HG03108 (cell line): ENCODE measurements around the gene FNDC3A.
"Not testable (repeated sequence)": the region's sequence is repeated elsewhere in the genome, so short reads cannot be mapped to it uniquely, and the experiment has no call there.

ENCODE experiments used
- ATAC-seq: cut with Tn5 transposase; IDR thresholded peaks from one replicate; pipeline ENCODE4 v1.9.1; 2021; ENCODE audit warnings: moderate library complexity; ENCODE audit not compliant: unreplicated experiment

FNDC3A gene

GRCh38 chr13:49071341-49071937 is 95.7 kb downstream of the FNDC3A start:
- ATAC-seq = no peak

- peak; percentile 62 for ATAC-seq
Observed at GRCh38 chr13:49082653-49083536, 107.2 kb downstream of the FNDC3A start.

DNA sequence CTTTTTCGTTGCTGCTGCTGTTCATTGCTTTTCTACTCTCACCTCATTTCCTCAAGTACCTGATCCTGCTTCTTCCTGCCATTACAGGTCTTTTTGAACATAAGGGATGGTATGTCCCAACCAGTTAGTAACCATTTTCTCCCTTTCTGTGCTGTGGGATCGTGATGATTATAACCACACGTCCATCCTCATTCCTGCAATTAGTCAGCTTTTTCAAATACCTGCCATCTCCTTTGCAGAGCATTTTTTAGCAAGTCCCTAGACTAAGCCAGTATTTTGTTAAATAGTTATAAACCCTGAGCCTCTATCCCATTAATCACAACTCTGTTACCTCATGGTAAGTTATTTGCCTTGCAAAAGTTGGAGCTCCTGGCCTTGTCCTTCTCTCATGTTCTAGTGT is 109.2 kb downstream of the FNDC3A start:
- no peak for ATAC-seq

- ATAC-seq = no peak
Observed at GRCh38 chr13:49086722-49087121, 111.0 kb downstream of the FNDC3A start.

- ATAC-seq = no peak
Observed at GRCh38 chr13:49093376-49093775, 117.7 kb downstream of the FNDC3A start.

- ATAC-seq = no peak
Observed at GRCh38 chr13:49097374-49097773, 121.7 kb downstream of the FNDC3A start.

DNA sequence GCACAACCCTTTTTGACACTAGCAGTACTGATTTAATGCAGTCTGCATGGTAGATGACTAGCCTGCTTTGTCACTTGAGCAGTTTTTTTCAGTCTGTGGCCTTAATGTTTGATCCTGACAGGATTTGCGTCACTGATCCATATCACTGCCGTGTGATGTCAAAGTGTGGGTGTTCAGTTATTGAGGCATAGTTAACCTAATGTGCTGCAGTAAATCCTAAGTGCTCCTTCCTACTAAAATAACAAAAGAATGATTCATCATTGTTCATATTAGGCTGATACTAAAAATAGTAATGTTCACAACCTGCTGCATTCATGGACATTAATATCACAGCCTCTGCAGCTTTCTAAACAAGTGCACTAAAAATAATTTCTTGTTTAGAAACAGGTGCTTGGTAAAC is 122.5 kb downstream of the FNDC3A start:
- no peak for ATAC-seq

DNA sequence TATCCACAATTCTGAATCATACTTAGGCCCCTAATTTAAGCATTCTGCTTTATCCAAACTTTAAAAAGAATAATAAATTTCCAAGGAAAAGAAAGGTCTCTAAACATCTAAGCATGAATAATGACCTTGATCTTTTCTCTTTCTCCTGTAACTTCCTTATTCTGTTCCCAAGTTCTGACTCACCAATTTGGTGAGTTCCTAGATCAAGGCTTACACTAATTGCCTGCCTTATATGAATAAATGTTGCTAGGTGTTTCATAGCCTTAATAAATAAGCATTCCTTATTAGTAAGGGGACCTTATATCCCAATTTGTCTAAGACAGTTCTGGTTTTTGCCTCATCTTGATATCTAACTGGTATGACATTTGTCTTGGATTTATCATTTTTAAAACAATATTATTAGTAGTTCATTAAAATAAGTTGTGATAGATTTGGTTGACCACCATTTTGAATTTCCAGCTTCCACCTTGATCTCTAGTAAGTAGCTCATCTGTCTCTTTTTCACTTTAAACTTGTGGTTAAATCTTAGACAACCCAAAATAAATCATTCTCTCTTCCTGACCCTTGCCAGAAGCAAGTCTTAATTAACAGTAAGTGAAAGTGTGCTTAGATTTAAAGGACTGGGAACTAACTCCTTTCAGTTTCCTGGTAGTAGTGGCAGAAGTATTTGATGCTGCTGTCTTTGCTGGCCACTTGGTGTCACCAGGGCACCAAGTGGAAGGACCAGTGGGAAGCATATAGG is 123.2 kb downstream of the FNDC3A start:
- no peak for ATAC-seq

- ATAC-seq = no peak
Observed at GRCh38 chr13:49099513-49099877, 123.8 kb downstream of the FNDC3A start.

GRCh38 chr13:49100637-49101570 is 125.2 kb downstream of the FNDC3A start:
- ATAC-seq = no peak

DNA sequence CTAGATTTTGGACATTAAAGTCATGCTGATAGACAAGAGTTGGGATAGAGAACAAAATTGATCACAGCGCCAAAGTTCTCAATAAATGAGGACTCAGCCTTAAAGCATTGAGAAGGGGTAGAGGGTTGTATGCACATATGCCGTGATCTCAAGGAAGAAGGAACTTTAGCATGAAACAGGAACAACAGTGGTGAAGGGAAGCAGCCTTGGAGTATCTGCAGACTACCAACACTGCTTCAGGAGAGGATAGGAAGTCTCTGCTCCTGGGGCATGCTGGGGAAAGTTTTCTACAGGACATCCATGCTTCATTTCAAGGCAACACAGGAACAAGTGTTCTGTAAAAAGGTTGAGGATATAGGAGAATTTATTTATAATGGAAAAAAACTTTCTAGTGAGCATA is 132.5 kb downstream of the FNDC3A start:
- ATAC-seq = no peak

DNA sequence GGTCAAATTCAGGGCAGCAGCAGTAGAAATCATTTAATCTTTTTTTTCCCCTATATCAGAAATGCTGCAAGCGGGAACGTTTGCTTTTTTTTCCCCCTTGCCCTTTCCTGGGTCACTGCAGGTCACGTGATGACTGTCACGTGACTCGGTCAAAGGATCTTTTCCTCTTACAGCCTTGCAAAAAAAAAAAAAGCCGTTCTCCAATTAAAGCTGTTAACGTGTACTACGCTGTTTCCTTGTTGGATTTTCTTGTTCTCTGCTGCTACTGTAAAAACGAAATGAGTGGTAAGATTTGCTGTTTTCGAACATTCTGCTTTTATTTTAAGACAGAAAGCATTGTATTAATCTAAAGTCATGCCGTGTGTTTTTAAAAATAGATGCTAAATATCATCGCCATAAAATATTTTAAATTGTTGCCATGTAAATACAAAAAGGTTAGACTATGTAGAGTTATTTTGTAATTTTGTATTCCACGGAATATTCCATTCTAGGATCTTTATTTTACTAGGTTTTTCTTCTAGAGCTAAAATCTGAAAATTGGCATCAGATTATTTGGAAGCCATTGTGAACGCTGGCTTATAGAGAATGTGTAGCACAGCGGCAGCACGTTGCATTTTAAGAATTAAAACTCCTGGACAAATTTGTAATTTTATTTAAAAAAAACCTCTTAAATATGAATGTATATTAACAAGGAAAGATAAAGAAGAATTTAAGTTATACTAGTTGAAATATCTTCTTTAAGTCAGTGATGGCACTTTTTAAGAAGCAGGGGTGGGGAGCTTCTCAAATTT is 134.6 kb downstream of the FNDC3A start:
- ATAC-seq = peak; percentile 47

- no peak for ATAC-seq
Observed at GRCh38 chr13:49110913-49111170, 135.1 kb downstream of the FNDC3A start.

DNA sequence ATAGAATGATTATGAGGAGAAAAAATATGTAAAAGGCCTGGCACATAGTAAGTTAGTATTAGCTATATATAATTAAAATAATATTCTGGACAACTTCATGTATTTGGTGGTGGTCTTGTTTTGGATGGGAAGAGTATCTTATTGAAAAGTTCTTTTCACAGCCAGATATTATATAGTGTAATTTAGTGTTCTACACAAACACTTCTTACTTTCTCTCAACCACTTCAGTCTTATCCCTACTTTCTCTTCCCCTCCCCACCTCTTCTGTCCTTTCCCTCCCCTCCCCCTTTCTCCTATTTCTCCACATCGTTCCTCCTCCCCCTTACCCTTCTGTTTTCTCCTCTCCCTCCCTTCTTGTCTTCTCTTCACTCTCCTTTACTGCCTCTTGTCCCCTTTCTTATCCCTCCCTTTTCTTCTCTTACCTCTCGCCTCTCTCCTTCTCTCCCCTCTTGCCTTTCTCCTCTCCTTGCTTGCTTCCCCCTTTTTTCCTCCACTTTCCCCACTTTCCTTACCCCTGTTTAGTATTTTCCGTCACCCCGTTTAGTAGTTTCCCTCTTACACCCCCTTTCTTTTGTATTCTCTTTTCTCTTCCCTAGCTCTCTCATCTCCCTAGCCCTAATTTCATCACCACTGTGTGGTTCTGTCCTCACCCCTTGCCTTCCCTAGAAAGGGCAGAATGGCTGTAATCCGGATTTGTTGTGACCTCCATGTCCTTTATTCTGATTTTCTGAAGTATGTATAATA is 137.2 kb downstream of the FNDC3A start:
- ATAC-seq = no peak

DNA sequence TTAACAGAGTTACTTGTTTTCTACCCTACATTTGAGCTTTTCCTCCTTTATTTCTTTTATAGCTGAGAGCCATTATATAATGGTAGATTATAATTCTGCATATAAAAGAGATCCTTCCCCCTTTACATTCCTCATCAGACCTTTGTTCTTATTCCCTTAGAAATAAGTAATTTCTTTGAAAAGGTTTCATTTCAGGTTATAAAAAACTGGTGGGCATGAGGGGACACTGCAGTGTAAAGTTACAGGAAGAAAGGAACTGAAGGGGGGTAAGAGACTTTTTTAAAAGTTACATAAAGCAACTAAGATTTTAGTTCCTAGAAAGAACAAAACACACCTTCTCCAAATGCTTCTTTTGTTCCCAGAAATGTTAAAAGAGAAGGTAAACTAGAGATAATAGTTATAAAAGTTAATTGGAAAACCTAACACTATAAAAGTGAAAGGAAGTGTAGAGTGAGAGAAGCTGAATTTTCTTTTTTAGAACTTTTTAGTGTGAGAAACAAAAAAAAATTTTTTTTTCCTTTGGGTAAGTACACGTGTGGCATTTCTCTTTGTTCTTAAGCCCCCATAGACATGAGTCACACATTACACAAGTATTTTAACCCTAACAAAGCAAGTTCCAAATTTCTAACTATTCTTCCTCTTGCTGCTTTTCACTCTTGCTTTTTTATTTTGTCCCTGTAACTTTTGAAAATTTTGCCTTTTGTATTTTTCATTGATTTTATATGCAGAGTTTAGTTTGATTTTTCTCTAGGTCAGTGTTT is 138.0 kb downstream of the FNDC3A start:
- ATAC-seq = no peak

- ATAC-seq = no peak
Observed at GRCh38 chr13:49116873-49117272, 141.2 kb downstream of the FNDC3A start.

GRCh38 chr13:49118455-49118854 is 142.7 kb downstream of the FNDC3A start:
- ATAC-seq = not testable (repeated sequence)

GRCh38 chr13:49124693-49125304 is 149.1 kb downstream of the FNDC3A start:
- ATAC-seq = no peak
